CD4-positive, alpha-beta T cell treated with Interleukin-2 at 100 ng/mL for 4 hours (primary cell): ENCODE measurements around the gene EIF4B.

Experiments used
- DNase-seq: peaks from one replicate; pipeline ENCODE4 v3.0.0-alpha.2; 2020; ENCODE audit warnings: low spot score

EIF4B gene

GRCh38 chr12:53044896-53045695 lies 38.8 kb downstream of the EIF4B start:
- no peak for DNase-seq

GRCh38 chr12:53045696-53046045 lies 39.4 kb downstream of the EIF4B start:
- no peak for DNase-seq

- DNase-seq: peak; percentile 47
These were observed 40.5 kb downstream of the EIF4B start for GRCh38 chr12:53046655-53047220.

- peak; percentile 71 for DNase-seq
These were observed 41.2 kb downstream of the EIF4B start for GRCh38 chr12:53047221-53048032.

GRCh38 chr12:53048033-53048779 lies 42.0 kb downstream of the EIF4B start:
- no peak for DNase-seq

GRCh38 chr12:53048780-53049401 lies 42.6 kb downstream of the EIF4B start:
- no peak for DNase-seq

GRCh38 chr12:53049571-53050318 lies 43.5 kb downstream of the EIF4B start, which contains the start of gene TNS2:
Gene TNS2 (plus strand): TSS chr12:53050065. CDS start chr12:53050186, 121 bp downstream.
- no peak for DNase-seq

- no peak for DNase-seq
These were observed 44.3 kb downstream of the EIF4B start for GRCh38 chr12:53050426-53051057.

- no peak for DNase-seq
These were observed 45.0 kb downstream of the EIF4B start for GRCh38 chr12:53051058-53051880.

- no peak for DNase-seq
These were observed 45.7 kb downstream of the EIF4B start for GRCh38 chr12:53051881-53052412.

- DNase-seq: no peak
These were observed 46.4 kb downstream of the EIF4B start for GRCh38 chr12:53052419-53053217.

- DNase-seq: peak; percentile 65
These were observed 47.2 kb downstream of the EIF4B start for GRCh38 chr12:53053218-53054111.

GRCh38 chr12:53054112-53054878 lies 48.0 kb downstream of the EIF4B start:
- DNase-seq: peak; percentile 93

GRCh38 chr12:53055471-53056266 lies 49.4 kb downstream of the EIF4B start:
- no peak for DNase-seq

GRCh38 chr12:53056296-53056695 lies 50.0 kb downstream of the EIF4B start:
- no peak for DNase-seq

- no peak for DNase-seq
These were observed 50.6 kb downstream of the EIF4B start for GRCh38 chr12:53056901-53057300.
